Measurements from ENCODE around the gene ZNF442.
"Not testable (repeated sequence)": the region's sequence is repeated elsewhere in the genome, so short reads cannot be mapped to it uniquely, and the experiment has no call there.

The ZNF442 gene

GRCh38 chr19:12365236-12366162 is at the start of gene ZNF442:
TSS of gene ZNF442 (minus strand) at chr19:12365683. CDS start at chr19:12363631, 2,052 bp downstream.
- peak; percentile 92 to 98 for DNase-seq

- no peak for DNase-seq
Measured at GRCh38 chr19:12411893-12412292, 46.4 kb upstream of the ZNF442 start.

- peak; percentile 88 to 93 for DNase-seq
Measured at GRCh38 chr19:12400633-12401502, 35.4 kb upstream of the ZNF442 start, which contains the start of gene ZNF799. TSS of gene ZNF799 (minus strand) at chr19:12401271. CDS start at chr19:12401070, 201 bp downstream.

- DNase-seq: not testable (repeated sequence)
Measured at GRCh38 chr19:12399901-12400632, 34.6 kb upstream of the ZNF442 start.

- DNase-seq: not testable (repeated sequence)
Measured at GRCh38 chr19:12391148-12391547, 25.7 kb upstream of the ZNF442 start.

GRCh38 chr19:12386365-12386764 is 20.9 kb upstream of the ZNF442 start:
- not testable (repeated sequence) for DNase-seq

GRCh38 chr19:12380444-12380737 is 14.9 kb upstream of the ZNF442 start:
- no peak for DNase-seq

- DNase-seq: no peak
Measured at GRCh38 chr19:12379732-12380443, 14.4 kb upstream of the ZNF442 start.

- no peak for DNase-seq
Measured at GRCh38 chr19:12374026-12374425, 8.5 kb upstream of the ZNF442 start.

- no peak for DNase-seq
Measured at GRCh38 chr19:12364391-12365235, 870 bp downstream of the ZNF442 start.

- not testable (repeated sequence) for DNase-seq
Measured at GRCh38 chr19:12362236-12362635, 3.2 kb downstream of the ZNF442 start.

GRCh38 chr19:12353375-12353774 is 12.1 kb downstream of the ZNF442 start:
- no peak for DNase-seq

GRCh38 chr19:12350890-12351197 is 14.6 kb downstream of the ZNF442 start:
- no peak for DNase-seq

GRCh38 chr19:12350185-12350889 is 15.1 kb downstream of the ZNF442 start:
- DNase-seq: no peak

- no peak for DNase-seq
Measured at GRCh38 chr19:12346896-12347295, 18.6 kb downstream of the ZNF442 start.

- no peak for DNase-seq
Measured at GRCh38 chr19:12345197-12345596, 20.3 kb downstream of the ZNF442 start.

GRCh38 chr19:12333162-12334159 is 32.0 kb downstream of the ZNF442 start, which contains the start of gene ZNF563:
TSS of gene ZNF563 (minus strand) at chr19:12333633. CDS start at chr19:12333482, 151 bp downstream.
- DNase-seq: peak; percentile 95 to 96

- no peak for DNase-seq
Measured at GRCh38 chr19:12331211-12331941, 34.1 kb downstream of the ZNF442 start.

- DNase-seq: no peak
Measured at GRCh38 chr19:12330340-12330739, 35.1 kb downstream of the ZNF442 start.
